ENCODE results near the gene ASPSCR1. TPM values are rescaled to one million over a fixed set of nuclear protein-coding genes. Genes with fewer than 3 reads are reported as not detected.

Gene ASPSCR1
- total and polyA plus RNA-seq, 2 of the 13 experiments (the other 11 are each of a cell fraction or from before 2014, with no cell fraction given), result 274 to 314 TPM

DNA sequence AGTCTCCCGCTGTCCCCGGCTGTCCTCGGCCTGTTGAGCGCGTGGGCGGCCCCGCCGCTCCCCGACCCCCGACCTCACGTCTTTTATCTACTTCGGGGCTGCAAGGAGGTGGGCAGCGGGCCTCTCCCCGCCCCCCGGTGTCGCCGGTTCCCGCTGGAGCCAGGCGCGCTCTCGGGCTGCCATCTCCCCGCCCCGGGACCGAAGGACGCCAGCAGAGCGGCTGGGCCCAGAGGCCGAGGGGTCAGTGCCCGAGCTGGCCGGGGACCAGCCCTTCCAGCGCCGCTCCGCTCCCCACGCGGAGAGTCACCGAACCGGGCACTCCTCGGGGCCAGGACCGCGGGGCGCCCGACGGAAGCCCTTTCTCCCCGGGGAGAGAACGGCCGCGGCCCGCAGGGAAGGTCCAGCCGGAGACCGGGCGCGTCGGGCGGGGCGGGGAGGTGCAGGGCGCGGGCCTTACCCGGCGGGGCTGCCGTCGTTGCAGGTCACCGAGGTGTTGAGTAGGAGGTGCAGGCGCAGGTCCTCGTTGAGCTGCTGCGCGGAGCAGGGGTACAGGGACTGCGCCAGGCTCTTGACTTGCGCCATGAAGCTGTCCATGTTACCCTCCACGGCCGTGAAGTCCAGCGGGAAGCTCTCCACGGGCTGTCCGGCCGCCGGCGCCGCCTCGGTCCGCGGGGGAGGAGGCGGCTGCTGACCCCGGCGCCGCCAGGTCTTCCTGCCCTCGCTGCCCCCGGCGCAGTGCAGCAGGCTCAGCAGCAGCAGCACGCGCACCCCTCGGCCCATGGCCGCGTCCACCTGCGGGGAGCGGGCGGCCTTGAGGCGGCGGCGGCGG lies 17.1 kb upstream of the ASPSCR1 start (continued):
- TF ChIP-seq, protein P1, sequence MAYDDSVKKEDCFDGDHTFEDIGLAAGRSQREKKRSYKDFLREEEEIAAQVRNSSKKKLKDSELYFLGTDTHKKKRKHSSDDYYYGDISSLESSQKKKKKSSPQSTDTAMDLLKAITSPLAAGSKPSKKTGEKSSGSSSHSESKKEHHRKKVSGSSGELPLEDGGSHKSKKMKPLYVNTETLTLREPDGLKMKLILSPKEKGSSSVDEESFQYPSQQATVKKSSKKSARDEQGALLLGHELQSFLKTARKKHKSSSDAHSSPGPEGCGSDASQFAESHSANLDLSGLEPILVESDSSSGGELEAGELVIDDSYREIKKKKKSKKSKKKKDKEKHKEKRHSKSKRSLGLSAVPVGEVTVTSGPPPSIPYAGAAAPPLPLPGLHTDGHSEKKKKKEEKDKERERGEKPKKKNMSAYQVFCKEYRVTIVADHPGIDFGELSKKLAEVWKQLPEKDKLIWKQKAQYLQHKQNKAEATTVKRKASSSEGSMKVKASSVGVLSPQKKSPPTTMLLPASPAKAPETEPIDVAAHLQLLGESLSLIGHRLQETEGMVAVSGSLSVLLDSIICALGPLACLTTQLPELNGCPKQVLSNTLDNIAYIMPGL (CRISPR knock-in tag; IDR thresholded peaks at IDR 0.05; ENCODE audit: borderline replicate concordance in 1 of 2, low read depth in 1 of 2), result peak in 1 of 2 experiments; percentile 85; a peak in 3 of 4 replicates
- no peak for TF ChIP-seq ZNF543 (CRISPR knock-in tag; IDR thresholded peaks at IDR 0.05)
- TF ChIP-seq, protein P2, sequence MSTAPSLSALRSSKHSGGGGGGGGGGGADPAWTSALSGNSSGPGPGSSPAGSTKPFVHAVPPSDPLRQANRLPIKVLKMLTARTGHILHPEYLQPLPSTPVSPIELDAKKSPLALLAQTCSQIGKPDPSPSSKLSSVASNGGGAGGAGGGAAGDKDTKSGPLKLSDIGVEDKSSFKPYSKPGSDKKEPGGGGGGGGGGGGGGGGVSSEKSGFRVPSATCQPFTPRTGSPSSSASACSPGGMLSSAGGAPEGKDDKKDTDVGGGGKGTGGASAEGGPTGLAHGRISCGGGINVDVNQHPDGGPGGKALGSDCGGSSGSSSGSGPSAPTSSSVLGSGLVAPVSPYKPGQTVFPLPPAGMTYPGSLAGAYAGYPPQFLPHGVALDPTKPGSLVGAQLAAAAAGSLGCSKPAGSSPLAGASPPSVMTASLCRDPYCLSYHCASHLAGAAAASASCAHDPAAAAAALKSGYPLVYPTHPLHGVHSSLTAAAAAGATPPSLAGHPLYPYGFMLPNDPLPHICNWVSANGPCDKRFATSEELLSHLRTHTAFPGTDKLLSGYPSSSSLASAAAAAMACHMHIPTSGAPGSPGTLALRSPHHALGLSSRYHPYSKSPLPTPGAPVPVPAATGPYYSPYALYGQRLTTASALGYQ (CRISPR knock-in tag; IDR thresholded peaks at IDR 0.05), result peak; percentile 32; the same call in 1 of the 2 replicates
- no peak for TF ChIP-seq ZNF703 (CRISPR knock-in tag; IDR thresholded peaks at IDR 0.05; ENCODE audit: borderline replicate concordance)
- TF ChIP-seq ZNF589 (CRISPR knock-in tag; conservative IDR thresholded peaks at IDR 0.05), result peak; percentile 26; the same call in 1 of the 2 replicates
- 0 out of 2 replicates have a peak, but pooled peaks have one; percentile 8 for TF ChIP-seq ARNT2 (CRISPR knock-in tag; IDR thresholded peaks at IDR 0.05; ENCODE audit: low read depth)
- TF ChIP-seq, protein P3, sequence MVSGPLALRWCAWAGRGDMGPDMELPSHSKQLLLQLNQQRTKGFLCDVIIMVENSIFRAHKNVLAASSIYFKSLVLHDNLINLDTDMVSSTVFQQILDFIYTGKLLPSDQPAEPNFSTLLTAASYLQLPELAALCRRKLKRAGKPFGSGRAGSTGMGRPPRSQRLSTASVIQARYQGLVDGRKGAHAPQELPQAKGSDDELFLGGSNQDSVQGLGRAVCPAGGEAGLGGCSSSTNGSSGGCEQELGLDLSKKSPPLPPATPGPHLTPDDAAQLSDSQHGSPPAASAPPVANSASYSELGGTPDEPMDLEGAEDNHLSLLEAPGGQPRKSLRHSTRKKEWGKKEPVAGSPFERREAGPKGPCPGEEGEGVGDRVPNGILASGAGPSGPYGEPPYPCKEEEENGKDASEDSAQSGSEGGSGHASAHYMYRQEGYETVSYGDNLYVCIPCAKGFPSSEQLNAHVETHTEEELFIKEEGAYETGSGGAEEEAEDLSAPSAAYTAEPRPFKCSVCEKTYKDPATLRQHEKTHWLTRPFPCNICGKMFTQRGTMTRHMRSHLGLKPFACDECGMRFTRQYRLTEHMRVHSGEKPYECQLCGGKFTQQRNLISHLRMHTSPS (CRISPR knock-in tag; IDR thresholded peaks at IDR 0.05; ENCODE audit: low read depth), result peak; percentile 46; the same call in 1 of the 2 replicates
- peak; percentile 86 for TF ChIP-seq RBM39 (IDR thresholded peaks at IDR 0.05; ENCODE audit: low read depth, low read length, poor library complexity, severe bottlenecking)
- TF ChIP-seq, protein P4, sequence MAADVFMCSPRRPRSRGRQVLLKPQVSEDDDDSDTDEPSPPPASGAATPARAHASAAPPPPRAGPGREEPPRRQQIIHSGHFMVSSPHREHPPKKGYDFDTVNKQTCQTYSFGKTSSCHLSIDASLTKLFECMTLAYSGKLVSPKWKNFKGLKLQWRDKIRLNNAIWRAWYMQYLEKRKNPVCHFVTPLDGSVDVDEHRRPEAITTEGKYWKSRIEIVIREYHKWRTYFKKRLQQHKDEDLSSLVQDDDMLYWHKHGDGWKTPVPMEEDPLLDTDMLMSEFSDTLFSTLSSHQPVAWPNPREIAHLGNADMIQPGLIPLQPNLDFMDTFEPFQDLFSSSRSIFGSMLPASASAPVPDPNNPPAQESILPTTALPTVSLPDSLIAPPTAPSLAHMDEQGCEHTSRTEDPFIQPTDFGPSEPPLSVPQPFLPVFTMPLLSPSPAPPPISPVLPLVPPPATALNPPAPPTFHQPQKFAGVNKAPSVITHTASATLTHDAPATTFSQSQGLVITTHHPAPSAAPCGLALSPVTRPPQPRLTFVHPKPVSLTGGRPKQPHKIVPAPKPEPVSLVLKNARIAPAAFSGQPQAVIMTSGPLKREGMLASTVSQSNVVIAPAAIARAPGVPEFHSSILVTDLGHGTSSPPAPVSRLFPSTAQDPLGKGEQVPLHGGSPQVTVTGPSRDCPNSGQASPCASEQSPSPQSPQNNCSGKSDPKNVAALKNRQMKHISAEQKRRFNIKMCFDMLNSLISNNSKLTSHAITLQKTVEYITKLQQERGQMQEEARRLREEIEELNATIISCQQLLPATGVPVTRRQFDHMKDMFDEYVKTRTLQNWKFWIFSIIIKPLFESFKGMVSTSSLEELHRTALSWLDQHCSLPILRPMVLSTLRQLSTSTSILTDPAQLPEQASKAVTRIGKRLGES (CRISPR knock-in tag; IDR thresholded peaks at IDR 0.05; ENCODE audit: borderline replicate concordance), result 0 out of 2 replicates have a peak, but pooled peaks have one; percentile 15
- TF ChIP-seq FIP1L1 (IDR thresholded peaks at IDR 0.05; ENCODE audit: borderline replicate concordance, insufficient read depth, low read depth, low read length), result 0 out of 2 replicates have a peak, but pooled peaks have one; percentile 69
- TF ChIP-seq NPAS2 (CRISPR knock-in tag; IDR thresholded peaks at IDR 0.05; ENCODE audit: borderline replicate concordance), result no peak
- TF ChIP-seq BRD4 (CRISPR knock-in tag; IDR thresholded peaks at IDR 0.05), result peak; percentile 51; the same call in 1 of the 2 replicates
- no peak for TF ChIP-seq ZBTB8A (CRISPR knock-in tag; IDR thresholded peaks at IDR 0.05; ENCODE audit: borderline replicate concordance, low read depth)
- no peak for TF ChIP-seq HNRNPUL1 (IDR thresholded peaks at IDR 0.05; ENCODE audit: low read depth, low read length)
- TF ChIP-seq, protein P5, sequence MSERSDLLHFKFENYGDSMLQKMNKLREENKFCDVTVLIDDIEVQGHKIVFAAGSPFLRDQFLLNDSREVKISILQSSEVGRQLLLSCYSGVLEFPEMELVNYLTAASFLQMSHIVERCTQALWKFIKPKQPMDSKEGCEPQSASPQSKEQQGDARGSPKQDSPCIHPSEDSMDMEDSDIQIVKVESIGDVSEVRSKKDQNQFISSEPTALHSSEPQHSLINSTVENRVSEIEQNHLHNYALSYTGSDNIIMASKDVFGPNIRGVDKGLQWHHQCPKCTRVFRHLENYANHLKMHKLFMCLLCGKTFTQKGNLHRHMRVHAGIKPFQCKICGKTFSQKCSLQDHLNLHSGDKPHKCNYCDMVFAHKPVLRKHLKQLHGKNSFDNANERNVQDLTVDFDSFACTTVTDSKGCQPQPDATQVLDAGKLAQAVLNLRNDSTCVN (CRISPR knock-in tag; IDR thresholded peaks at IDR 0.05; ENCODE audit: borderline replicate concordance), result 0 out of 2 replicates have a peak, but pooled peaks have one; percentile 47
- peak; percentile 56; the same call in 1 of the 2 replicates for TF ChIP-seq KDM2A (CRISPR knock-in tag; IDR thresholded peaks at IDR 0.05; ENCODE audit: borderline replicate concordance, low read depth)
